Muscle layer of colon (tissue), 2 donors: ENCODE measurements around the gene CFAP97D1.

ENCODE experiments used
- H3K27ac ChIP-seq: one replicate; pipeline ENCODE4 v1.7.0; 2013; ENCODE audit warnings: low read depth, mild to moderate bottlenecking, low read length, moderate library complexity
- H3K27me3 ChIP-seq, 2 donors: one replicate each; pipeline ENCODE4 v1.7.0; 2013; ENCODE audit warnings: low read length in 2 of 2, mild to moderate bottlenecking in 2 of 2; ENCODE audit not compliant: insufficient read depth in 2 of 2, control insufficient read depth in 1 of 2
- H3K36me3 ChIP-seq: one replicate; pipeline ENCODE4 v1.7.0; 2013; ENCODE audit warnings: mild to moderate bottlenecking, low read length; ENCODE audit not compliant: insufficient read depth
- H3K4me1 ChIP-seq: one replicate; pipeline ENCODE4 v1.7.0; 2013; ENCODE audit warnings: mild to moderate bottlenecking, low read length; ENCODE audit not compliant: insufficient read depth
- H3K4me3 ChIP-seq, 2 donors: one replicate each; pipeline ENCODE4 v1.7.0; 2013; ENCODE audit warnings: low read length in 2 of 2, low read depth in 1 of 2, mild to moderate bottlenecking in 1 of 2, moderate library complexity in 1 of 2
- H3K9ac ChIP-seq: one replicate; pipeline ENCODE4 v1.7.0; 2013; ENCODE audit warnings: low read length
- H3K9me3 ChIP-seq: one replicate; pipeline ENCODE4 v1.7.0; 2013; ENCODE audit warnings: mild to moderate bottlenecking, low read length
- donor health status: abdominal sarcoma.
- donor health status: Adenocarcinoma of cecum.

The CFAP97D1 gene

DNA sequence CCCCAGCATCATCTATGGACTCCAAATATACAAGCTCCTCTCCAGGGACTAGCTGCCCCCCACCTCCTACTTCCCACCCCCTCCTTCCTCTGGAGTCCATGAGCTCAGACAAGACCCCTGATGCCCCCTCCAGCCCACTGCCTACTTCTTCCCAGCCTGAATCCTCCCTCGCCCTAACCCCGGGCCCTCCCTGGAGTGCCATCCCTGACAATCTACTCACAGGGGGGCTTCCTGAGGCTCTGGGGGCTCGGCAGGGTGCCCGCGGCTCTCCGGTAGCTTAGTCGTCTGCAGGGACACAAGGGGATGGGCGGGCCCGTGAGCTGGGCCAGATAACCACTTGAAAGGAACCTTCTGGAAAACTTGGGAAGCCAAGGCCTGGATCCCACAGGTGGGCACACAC is 37.6 kb downstream of the CFAP97D1 start:
- Histone ChIP-seq H3K27ac (no peak overlapping the region), H3K4me3 (no peak overlapping the region), H3K4me1 (no peaks in the 10 kb centered on the region), H3K9me3 (no peaks in the 10 kb centered on the region), H3K36me3 (peaks cover 24% of the 10 kb centered on the region), H3K27me3 (no peaks in the 10 kb centered on the region), H3K9ac (no peak overlapping the region)

DNA sequence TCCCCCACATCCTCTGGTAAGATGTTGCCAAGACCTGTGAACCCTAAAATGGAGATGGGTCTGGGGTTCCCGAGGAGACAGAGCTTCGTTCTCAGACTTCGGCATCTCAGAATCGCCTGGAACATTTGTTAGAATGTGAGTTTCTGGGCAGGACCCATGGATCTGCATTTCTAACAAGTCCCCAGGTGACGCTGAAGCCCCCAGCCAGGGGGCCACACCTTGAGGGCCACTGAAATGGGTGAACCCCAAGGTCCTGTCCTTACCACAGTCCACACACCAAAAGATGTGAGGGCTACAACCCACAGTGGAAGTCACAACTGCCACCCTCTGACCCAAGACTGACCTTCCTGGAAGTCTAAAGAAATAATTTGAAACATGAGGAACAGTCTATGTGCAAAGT is 38.7 kb downstream of the CFAP97D1 start:
- H3K36me3 ChIP-seq = peaks cover 13% of the 10 kb centered on the region
- H3K9me3 ChIP-seq = no peaks in the 10 kb centered on the region
- no peaks in the 10 kb centered on the region for H3K27me3 ChIP-seq
- no peak overlapping the region for H3K9ac ChIP-seq
- no peak overlapping the region for H3K4me3 ChIP-seq
- H3K27ac ChIP-seq = no peak overlapping the region
- H3K4me1 ChIP-seq = no peaks in the 10 kb centered on the region

DNA sequence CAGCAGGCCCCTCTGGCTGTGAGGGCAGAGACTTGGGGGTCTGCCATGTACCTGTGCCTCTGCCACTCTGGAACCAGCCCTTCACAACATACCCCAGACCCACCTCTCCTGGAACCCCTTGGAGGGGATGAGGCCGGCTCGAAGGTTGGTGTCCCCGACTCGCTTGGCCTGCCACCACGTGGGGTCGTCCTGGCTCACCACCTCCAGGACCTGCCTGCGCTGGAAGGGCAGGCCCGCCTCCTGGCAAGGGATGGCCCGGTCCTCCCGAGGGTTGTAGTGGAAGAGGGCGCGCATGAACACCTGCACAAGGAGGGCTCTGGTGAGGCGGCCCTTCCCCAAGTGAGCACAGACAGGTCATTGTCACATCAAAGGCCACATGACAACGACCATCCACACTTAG is 40.5 kb downstream of the CFAP97D1 start:
- Histone ChIP-seq H3K36me3 (peaks cover 16% of the 10 kb centered on the region), H3K4me1 (no peaks in the 10 kb centered on the region)

GRCh38 chr17:43822570-43823190 is 42.4 kb downstream of the CFAP97D1 start:
- Histone ChIP-seq H3K36me3 (peaks cover 25% of the 10 kb centered on the region), H3K4me1 (no peaks in the 10 kb centered on the region), H3K27ac (no peak overlapping the region), H3K4me3 (no peak overlapping the region), H3K9ac (no peak overlapping the region), H3K9me3 (no peaks in the 10 kb centered on the region), H3K27me3 (no peaks in the 10 kb centered on the region)

More for the DNA sequence above, 40.5 kb downstream of the CFAP97D1 start:
- no peak overlapping the region for H3K4me3 ChIP-seq
- H3K9ac ChIP-seq = no peak overlapping the region
- H3K27me3 ChIP-seq = no peaks in the 10 kb centered on the region
- no peaks in the 10 kb centered on the region for H3K9me3 ChIP-seq
- no peak overlapping the region for H3K27ac ChIP-seq

DNA sequence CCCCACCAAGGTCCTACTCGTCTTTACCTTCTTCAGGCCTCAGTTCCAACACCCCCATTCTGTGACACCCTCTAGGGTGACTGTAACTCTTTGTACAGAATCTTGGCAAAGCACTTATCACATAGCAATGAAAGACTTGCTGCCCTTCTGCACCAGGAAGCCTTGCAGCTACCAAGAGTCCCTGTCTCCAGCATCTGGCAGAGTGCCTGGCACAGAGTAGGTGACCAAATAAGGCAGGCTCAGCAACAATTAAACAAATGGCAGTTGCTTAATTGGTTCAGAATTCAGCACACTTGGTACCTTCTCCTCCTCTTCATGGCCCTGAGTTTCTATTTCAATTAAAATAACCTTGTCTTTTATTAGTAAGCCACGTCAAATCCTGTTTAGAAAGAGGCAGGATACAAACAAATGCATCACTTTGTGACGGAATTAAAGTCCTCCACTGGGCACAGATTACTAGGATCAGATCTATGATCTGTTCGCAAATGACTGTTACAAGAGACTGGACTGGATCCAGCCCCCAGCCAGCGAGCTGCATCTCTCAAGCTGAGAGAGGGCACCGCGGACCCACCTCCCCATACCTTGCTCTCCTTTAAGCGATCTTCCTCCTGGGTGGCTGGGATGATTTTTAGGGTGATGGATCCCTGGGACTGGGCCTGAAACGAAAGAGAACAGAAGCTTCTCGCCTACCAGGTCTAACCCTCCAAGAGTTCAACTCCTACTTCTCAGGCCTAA is 43.3 kb downstream of the CFAP97D1 start:
- Histone ChIP-seq H3K4me3 (no peak overlapping the region), H3K9me3 (no peaks in the 10 kb centered on the region), H3K27me3 (no peaks in the 10 kb centered on the region), H3K27ac (no peak overlapping the region), H3K36me3 (peaks cover 30% of the 10 kb centered on the region), H3K4me1 (no peaks in the 10 kb centered on the region), H3K9ac (no peak overlapping the region)

GRCh38 chr17:43825567-43825966 is 45.3 kb downstream of the CFAP97D1 start:
- Histone ChIP-seq H3K27ac (no peak overlapping the region), H3K4me1 (no peaks in the 10 kb centered on the region), H3K9ac (no peak overlapping the region), H3K36me3 (peaks cover 36% of the 10 kb centered on the region), H3K9me3 (no peaks in the 10 kb centered on the region), H3K4me3 (no peak overlapping the region), H3K27me3 (no peaks in the 10 kb centered on the region)

DNA sequence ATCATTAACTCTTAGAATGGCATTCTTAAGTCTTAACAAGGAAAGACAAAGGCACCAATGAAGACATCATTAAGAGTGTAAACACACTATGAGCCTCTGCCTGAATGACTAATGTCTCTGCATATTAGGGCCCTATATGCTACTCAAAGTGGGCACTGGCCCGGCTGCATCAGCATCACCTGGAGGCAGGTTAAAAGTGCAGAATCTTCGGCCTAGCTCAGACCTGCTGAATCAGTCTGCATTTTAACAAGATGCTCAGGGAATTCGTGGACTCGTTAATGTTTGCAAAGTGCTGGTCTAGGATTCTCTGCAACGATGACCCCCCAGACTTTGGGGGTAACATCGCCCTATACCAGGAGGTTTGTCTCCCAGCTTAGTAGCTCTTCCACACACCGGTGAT is 46.0 kb downstream of the CFAP97D1 start:
- no peaks in the 10 kb centered on the region for H3K4me1 ChIP-seq
- H3K9ac ChIP-seq = no peak overlapping the region
- peaks cover 39% of the 10 kb centered on the region for H3K36me3 ChIP-seq
- no peak overlapping the region for H3K27ac ChIP-seq
- H3K9me3 ChIP-seq = no peaks in the 10 kb centered on the region
- H3K27me3 ChIP-seq = no peaks in the 10 kb centered on the region
- no peak overlapping the region for H3K4me3 ChIP-seq

GRCh38 chr17:43827596-43827995 is 47.4 kb downstream of the CFAP97D1 start:
- peaks cover 39% of the 10 kb centered on the region for H3K36me3 ChIP-seq
- H3K27ac ChIP-seq = no peak overlapping the region
- H3K4me1 ChIP-seq = peaks cover 7% of the 10 kb centered on the region

DNA sequence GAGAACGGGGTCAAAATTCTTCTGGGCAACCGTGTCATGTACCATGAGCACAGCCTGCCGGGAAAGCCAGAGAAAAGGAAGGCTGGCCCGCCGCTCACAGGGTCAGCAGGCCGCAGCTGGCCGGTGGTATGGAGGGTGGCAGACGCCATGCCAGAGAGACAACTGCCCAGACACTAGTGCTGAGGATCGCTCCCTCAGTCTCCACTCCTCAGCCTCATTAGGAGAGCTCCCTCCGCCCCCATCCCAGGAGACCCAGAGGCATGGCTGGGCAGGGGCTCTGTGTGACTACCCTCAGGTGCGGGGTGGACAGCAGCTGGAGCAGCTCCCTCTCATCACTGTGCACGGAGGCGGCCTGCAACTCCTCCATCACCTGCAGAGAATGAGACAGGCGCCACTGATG is 49.5 kb downstream of the CFAP97D1 start:
- no peaks in the 10 kb centered on the region for H3K27me3 ChIP-seq
- H3K4me3 ChIP-seq = no peak overlapping the region
- no peak overlapping the region for H3K27ac ChIP-seq
- no peaks in the 10 kb centered on the region for H3K9me3 ChIP-seq
- no peak overlapping the region for H3K9ac ChIP-seq
- peaks cover 39% of the 10 kb centered on the region for H3K36me3 ChIP-seq
- peaks cover 13% of the 10 kb centered on the region for H3K4me1 ChIP-seq

More at GRCh38 chr17:43827596-43827995, 47.4 kb downstream of the CFAP97D1 start:
- no peaks in the 10 kb centered on the region for H3K27me3 ChIP-seq
- H3K4me3 ChIP-seq = no peak overlapping the region
- no peak overlapping the region for H3K9ac ChIP-seq
- H3K9me3 ChIP-seq = no peaks in the 10 kb centered on the region

GRCh38 chr17:43830510-43831140 is 50.4 kb downstream of the CFAP97D1 start:
- H3K36me3 ChIP-seq = peaks cover 31% of the 10 kb centered on the region
- H3K9ac ChIP-seq = no peak overlapping the region
- no peaks in the 10 kb centered on the region for H3K9me3 ChIP-seq
- no peak overlapping the region for H3K27ac ChIP-seq
- H3K4me1 ChIP-seq = peaks cover 13% of the 10 kb centered on the region
- no peak overlapping the region for H3K4me3 ChIP-seq
- H3K27me3 ChIP-seq = no peaks in the 10 kb centered on the region

DNA sequence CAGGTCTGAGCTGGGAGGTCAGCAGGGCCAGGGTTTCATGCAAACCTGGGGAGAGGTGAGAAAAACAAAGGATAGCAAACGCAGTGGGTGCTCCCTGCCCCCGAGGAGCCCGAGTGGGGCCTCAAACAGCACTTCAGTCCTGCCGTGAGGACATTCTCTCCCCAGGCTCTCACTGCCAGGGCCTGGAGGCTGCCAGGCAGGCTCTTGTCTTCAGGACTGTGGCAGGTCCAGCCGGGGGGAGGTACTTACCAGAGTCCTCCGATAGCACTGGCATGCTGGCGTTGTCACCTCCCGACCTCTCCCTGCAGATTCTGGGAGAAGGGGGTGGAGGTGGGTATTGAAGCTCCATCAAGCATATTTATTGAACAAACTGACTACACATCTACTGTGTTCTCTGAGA is 51.4 kb downstream of the CFAP97D1 start:
- peaks cover 13% of the 10 kb centered on the region for H3K4me1 ChIP-seq
- H3K27ac ChIP-seq = no peak overlapping the region
- H3K9ac ChIP-seq = no peak overlapping the region
- no peak overlapping the region for H3K4me3 ChIP-seq
- peaks cover 23% of the 10 kb centered on the region for H3K36me3 ChIP-seq
- no peaks in the 10 kb centered on the region for H3K27me3 ChIP-seq
- no peaks in the 10 kb centered on the region for H3K9me3 ChIP-seq
